ENCODE measurements around the gene CD80. TPM values are rescaled to one million over a fixed set of nuclear protein-coding genes. Genes with fewer than 3 reads are reported as not detected.

The CD80 gene
- total RNA-seq, 1 experiment from 2014 or later, result not detected

GRCh38 chr3:119494597-119494996 is 64.8 kb downstream of the CD80 start:
- no peaks in the 10 kb centered on the region for H4K20me1 ChIP-seq (ENCODE audit: insufficient read depth)
- no peak overlapping the region for H2AFZ ChIP-seq (ENCODE audit: low read depth, low read length, poor library complexity, severe bottlenecking)
- ATAC-seq (no peak), DNase-seq (ENCODE audit: low read depth, low spot score) (no peak)
- POLR2A ChIA-PET, result interaction anchor here (0.7 kb wide), 1 partner anchor 36 kb away, joined by 4 read pairs; no protein-coding TSS in a partner anchor
- no peak for TF ChIP-seq ATF3 (IDR thresholded peaks at IDR 0.05)
- no peak for TF ChIP-seq EGR1 (IDR thresholded peaks at IDR 0.05; ENCODE audit: low read depth)
- TF ChIP-seq POLR2AphosphoS5 (IDR thresholded peaks at IDR 0.05; ENCODE audit: low read depth, low read length), result no peak
- no peak for TF ChIP-seq ZNF274 (IDR thresholded peaks at IDR 0.05; ENCODE audit: low read depth, low read length)
- TF ChIP-seq FOSL1 (IDR thresholded peaks at IDR 0.05; ENCODE audit: low read depth), result no peak
- TF ChIP-seq ZBTB33 (IDR thresholded peaks at IDR 0.05; ENCODE audit: extremely low read depth, insufficient replicate concordance, low read length), result no peak
- TF ChIP-seq, protein P1, sequence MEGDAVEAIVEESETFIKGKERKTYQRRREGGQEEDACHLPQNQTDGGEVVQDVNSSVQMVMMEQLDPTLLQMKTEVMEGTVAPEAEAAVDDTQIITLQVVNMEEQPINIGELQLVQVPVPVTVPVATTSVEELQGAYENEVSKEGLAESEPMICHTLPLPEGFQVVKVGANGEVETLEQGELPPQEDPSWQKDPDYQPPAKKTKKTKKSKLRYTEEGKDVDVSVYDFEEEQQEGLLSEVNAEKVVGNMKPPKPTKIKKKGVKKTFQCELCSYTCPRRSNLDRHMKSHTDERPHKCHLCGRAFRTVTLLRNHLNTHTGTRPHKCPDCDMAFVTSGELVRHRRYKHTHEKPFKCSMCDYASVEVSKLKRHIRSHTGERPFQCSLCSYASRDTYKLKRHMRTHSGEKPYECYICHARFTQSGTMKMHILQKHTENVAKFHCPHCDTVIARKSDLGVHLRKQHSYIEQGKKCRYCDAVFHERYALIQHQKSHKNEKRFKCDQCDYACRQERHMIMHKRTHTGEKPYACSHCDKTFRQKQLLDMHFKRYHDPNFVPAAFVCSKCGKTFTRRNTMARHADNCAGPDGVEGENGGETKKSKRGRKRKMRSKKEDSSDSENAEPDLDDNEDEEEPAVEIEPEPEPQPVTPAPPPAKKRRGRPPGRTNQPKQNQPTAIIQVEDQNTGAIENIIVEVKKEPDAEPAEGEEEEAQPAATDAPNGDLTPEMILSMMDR (IDR thresholded peaks at IDR 0.05 in 2 of 3, conservative IDR thresholded peaks at IDR 0.05 in 1 of 3; ENCODE audit: borderline replicate concordance in 1 of 3, insufficient read depth in 1 of 3, low read depth in 2 of 3, low read length in 2 of 3), result peak in 2 of 3 experiments; percentile 34; a peak in 3 of 6 replicates
- H3K27me3 ChIP-seq (ENCODE audit: insufficient read depth, low read length), result no peaks in the 10 kb centered on the region
- BruUV-seq (replicated peaks), result no TSS peak
- intact Hi-C loops (cut with micrococcal nuclease), result no loop called here
- H3K79me2 ChIP-seq (ENCODE audit: insufficient read depth, low read length), result peaks cover 12% of the 10 kb centered on the region
- H3K9me2 ChIP-seq (ENCODE audit: insufficient read depth), result no peaks in the 10 kb centered on the region
- H3K4me3 ChIP-seq (replicated peaks in 1 of 2; ENCODE audit: low read depth in 1 of 2, low read length in 2 of 2), result no peak overlapping the region
- no peak overlapping the region for H3K9ac ChIP-seq (ENCODE audit: low read length)
- CTCF ChIA-PET, result no interaction called here
- no peak overlapping the region for H3K27ac ChIP-seq (ENCODE audit: low read depth, low read length)
- peaks cover 2 to 10% of the 10 kb centered on the region in 2 experiments; a peak in 2 of 4 replicates for H3K4me1 ChIP-seq (ENCODE audit: control insufficient read depth in 1 of 2, insufficient read depth in 2 of 2, low read length in 2 of 2)
- H3K9me3 ChIP-seq (ENCODE audit: control insufficient read depth in 1 of 2, insufficient read depth in 1 of 2, low read depth in 1 of 2, low read length in 2 of 2), result no peaks in the 10 kb centered on the region
- no peak overlapping the region for H3K4me2 ChIP-seq (ENCODE audit: low read length)
- no peaks in the 10 kb centered on the region; a peak in 1 of 4 replicates for H3K36me3 ChIP-seq (ENCODE audit: control insufficient read depth in 1 of 2, insufficient read depth in 2 of 2, low read length in 2 of 2)
- RAD21 ChIA-PET (ENCODE audit: low non-redundant PET in 1 of 2, low total read pairs in 2 of 2, uncharacterized antibody in 2 of 2, unreplicated experiment in 2 of 2), result interaction anchor here in 1 of 2 experiments (0.7 kb wide), 1 partner anchor 15 kb away, joined by 5 read pairs; no protein-coding TSS in a partner anchor
